Fibroblast of skin of right quadriceps (primary cell): ENCODE data around the gene SLC13A4.
"Not testable (repeated sequence)": the region's sequence is repeated elsewhere in the genome, so short reads cannot be mapped to it uniquely, and the experiment has no call there.

Source experiments
- DNase-seq: peaks from one replicate; pipeline ENCODE4 v3.0.0-alpha.2; 2013

Gene SLC13A4

DNA sequence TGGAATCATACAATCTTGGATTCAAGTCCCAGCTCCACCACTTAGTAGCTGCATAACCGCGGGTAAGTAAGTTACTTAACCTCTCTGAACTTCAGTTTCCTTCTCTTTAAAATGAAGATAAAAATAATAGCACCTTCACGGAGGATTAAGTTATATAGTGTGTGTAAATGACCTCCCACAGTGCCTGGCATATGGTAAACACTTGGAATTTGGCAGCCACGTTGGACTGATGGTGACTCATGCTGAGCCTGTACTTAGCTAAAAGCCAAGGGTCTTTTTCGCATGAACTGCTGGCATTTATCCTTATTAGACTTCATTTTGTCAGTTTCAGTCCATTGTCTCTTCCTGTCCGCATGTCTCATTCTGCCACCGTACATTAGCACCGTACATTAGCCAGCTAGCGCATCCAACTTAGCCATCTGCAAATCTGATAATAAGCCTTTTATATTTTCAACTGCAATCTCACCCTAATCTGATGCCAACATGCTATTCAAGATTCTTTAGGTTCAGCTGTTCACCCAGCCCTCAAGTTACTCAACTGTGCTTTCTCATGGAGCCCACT lies 11.2 kb downstream of the SLC13A4 start:
- peak; percentile 81 for DNase-seq

DNA sequence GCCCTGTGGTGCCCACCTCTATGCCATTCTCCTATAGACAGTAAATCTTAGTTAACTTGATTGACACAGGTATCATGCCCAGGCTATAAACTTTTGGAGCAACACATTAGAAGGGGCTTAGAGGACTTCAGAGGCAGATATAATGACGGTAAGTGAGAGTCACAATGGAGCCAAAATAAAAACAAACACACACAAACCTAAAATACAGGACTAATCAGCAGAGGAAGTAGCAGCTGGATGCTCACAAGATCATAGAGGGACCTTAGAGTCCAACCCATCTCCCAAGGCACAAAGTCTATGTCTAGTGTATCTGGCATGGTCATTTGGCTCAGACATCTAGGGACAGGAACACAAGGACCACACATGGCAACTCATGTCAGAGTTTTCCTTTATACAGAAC lies 12.3 kb downstream of the SLC13A4 start:
- DNase-seq: no peak

DNA sequence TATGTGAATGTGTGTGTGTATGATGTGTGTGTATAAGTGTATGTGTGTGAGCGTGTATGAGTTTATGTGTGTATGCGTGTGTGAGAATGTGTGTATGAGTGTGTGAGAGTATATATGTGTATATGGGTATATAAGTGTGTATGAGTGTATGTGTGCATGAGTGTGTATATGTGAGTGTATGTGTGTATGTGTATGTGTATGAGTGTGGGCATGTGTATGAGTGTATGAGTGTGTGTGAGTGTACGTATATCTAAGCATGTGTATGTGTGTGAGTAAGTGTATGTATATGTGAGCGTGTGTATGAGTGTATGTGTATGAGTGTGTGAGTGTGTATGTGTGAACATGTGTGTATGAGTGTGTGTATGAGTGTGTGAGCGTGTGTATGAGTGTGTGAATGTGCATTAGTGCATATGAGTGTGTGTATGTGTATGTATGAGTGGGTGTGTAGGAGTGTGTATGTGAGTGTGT lies 12.9 kb downstream of the SLC13A4 start:
- DNase-seq: no peak

DNA sequence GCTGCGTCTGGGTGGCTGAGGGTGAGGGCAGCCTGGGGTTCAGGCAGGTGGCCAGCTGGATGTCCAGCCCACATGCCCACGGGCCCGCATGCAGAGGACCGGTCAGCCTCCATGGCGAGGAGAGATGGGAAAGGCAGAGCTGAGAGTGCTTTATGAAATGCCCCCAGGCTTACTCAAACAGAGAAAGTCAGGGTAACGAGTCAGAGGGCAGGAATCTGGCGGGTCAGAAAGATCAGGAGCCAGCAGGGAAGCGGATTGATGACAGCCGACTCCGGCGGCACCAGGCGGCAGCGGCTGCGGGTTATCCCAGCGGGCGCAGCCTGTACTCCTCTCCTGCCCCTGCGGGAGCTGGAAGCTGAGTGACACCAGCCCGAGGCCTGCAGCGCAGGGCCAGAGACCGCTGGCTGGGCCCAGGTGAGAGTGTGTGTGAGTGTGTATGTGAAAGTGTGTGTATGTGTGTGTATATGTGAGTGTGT lies 13.4 kb downstream of the SLC13A4 start:
- peak; percentile 65 for DNase-seq

DNA sequence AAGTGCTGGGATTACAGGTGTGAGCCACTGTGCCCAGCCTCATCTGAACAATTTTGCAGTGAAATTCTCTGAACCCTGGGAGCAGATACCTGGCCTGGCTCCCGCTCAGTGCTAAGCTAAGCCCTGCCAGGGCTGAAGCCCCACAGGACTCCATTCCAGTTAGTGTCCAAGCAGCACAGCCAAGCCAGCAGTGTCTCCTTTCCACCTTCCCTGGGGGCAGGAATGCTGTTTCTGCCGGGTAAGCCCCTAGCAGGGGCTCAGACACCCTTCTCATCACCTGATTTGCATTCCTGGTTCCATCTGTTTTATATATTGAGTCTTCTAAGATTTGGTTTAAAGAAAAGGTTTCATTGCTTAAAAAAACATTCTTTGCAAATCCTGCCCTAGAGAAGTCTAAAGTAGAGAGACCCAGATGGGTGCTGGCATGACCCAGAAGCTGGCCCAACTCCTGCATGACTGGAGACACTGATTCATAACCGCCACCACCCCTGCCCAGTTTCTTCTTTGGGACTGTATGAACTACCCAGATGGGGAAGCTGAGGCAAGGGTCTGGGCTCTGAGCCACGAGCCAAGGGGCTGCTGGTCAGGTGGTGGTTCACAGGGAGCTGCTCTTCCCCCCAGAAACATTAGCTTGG lies 14.0 kb downstream of the SLC13A4 start:
- DNase-seq: no peak

DNA sequence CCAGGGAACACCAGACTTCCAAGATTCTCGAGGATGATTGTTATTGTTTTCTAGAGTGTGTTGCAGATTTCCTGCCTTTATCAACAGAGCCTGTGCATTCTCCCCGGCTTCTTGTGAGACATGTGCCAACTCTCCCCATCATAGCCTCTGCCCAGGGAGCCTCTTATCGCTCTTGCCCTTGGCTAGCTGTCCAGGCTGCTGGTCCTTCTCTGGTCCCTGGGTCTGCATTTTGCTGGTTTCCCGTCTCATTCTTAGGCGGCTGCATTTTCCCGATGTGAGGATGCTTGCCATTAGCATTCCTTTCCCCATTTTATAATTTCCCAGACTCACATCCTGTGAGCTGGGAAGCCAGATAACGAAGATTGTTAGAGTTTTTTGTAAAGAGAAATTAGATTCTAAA lies 15.2 kb downstream of the SLC13A4 start:
- no peak for DNase-seq

DNA sequence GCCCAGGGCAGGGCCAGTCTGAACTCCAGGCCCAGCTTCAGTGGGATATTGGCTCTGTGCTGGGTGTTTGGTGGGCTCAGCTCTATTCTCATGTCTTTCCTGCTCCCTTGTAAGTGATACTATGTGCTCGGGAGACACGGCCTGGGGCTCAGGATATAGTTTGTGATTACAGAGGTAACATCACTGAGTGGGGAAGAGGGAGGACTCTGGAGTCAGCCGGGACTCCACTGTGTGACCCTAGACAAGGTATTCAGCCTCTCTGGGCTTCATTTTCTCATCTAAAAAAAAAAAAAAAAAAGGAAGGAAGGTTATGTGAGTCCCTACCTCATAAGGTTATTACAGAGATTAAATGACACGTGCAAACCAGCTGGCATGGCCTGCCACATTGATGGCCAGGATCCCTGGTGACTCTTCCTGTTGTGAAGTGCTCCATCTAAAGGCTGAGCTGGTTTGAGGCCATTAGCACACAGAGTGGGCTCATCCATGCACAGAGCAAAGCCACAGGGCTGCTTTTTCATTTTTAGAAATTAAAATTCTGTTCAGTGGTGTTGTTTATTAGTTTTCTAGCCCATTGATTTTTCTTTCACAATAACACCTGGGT lies 15.7 kb downstream of the SLC13A4 start:
- no peak for DNase-seq

DNA sequence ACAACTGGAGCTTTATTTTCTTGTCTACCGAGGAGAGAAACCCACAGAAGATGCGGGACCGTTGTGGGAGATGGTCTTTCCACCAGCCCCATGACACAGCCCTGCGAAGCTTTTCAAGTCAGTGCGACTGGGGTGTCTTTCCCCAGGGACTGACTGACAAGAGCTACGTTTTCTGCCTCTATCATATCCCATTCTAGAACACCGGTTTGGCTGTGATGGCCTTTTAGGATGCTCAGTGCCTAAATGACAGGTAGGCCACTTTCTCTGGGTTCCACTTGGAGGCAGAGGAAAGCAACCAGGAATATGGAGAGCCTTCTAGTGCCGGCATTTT lies 16.9 kb downstream of the SLC13A4 start:
- DNase-seq: no peak

DNA sequence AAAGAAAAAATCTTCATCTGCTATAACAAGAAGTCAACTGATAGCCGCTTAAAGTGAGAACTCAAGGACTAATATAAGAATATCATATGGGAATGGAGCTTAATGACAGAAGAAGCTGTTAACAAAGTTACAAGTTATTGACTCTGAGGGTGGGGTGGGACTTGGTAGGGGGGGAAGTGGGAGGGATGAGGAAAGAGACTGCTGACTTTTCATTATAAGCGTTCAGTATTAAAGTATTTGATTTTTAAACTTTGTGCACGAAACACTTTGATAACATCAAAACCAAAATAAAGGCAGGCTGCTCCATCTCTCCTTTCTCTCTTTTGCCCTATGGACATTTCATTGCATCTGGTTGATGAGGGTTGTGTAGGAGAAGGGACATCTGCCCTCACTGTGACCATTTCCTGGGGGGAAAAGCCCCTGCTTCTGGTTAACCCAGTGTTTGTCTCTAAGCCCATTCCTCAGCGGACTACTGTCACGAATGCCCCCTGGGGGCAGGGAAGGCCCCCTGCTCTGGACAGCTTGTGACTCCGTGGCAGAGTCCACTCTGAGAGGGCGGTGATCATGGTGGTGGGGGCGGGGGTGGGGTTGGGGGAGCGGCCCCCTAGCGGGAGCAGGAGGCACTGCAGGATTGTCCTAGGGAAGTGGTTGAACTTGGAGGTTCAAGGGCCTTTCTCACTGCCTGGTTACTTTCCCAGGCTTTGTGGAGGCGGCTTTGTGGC lies 17.4 kb downstream of the SLC13A4 start:
- DNase-seq: no peak

DNA sequence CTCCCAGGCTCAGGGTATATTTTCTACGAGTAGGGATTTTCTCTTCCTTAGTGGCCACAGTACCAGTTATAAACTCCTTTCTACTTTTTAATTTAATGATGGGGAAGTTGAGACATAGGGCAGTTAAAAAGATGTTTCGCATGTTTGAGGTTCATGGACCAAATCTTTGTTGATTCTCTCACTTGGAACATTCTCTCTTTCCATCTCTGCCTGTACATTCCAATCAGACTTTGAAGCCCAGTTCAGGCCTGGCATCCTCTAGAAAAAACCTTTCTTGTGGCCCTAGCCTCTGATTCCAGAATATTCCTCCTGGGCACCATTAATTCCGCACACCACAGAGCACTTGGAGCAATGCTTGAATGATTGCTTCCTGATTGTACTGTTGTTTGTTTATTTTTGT lies 18.5 kb downstream of the SLC13A4 start:
- DNase-seq: no peak

DNA sequence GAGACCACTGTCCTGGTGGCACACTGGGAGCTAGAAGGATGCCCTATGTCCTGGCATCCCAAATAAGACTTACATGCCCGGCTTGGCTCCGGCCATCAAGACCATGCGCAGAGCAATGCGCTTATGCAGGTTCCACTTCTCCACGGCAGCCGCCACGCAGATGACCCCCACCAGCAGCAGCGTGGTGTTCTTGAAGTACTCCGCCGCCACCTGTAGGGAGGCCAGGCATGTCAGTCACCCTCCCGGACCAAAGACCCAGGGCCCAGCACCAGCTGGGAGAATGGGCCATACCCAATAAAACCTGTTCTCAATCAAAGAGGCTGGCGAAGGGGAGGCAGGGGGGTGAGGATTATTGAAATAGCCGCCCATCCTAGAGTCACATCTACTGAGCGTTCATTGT lies 19.9 kb downstream of the SLC13A4 start:
- no peak for DNase-seq

DNA sequence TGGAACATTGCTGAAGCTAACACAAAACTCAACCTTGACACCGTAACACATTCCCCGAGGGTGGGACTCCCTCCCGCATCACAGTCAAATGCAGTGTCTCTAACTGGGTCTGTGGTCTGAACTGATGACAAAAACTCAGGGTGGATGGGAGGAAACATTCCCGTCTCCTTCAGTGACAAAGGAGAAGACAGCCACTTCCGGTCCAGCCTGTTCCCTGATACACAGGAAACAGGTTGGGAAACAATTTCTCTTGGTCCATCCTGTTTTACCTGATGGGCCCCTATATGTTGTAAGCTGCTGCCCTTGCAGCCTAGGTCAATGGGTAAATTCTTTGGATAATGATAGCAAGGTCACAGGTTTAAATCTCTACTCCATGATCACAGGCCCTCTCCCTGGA lies 20.4 kb downstream of the SLC13A4 start:
- no peak for DNase-seq

DNA sequence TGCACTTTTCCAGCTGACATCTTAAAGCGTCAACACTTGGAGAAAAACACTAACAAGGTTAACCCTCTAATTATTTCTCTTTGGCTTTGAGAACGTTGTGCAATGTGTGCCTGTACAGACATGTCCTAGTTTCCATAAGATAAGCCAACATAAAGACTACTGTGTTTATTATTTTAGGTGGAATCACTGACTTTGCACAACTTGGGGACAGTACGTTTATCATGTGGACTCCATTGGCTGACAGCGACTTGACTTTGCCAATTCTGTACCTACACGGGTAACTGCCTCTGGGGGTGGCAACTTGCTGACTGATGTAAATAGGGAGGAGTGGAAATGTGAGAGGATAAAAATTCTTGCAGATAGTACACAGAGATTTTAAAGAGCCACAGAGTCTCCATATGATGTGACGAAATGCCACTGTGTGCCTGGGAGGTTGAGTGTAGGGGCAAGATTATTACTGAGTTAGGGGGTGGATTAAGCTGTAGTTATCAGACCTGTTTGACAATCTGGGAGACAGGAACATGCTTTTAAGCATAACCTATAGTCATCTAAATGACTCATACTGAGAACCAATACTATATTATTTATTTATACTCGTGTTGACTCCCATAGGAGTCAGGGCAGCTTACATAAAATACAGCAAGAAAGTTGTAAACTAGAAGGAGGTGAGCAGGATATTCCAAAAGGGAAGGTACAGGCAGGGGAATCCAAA lies 21.0 kb downstream of the SLC13A4 start:
- no peak for DNase-seq

DNA sequence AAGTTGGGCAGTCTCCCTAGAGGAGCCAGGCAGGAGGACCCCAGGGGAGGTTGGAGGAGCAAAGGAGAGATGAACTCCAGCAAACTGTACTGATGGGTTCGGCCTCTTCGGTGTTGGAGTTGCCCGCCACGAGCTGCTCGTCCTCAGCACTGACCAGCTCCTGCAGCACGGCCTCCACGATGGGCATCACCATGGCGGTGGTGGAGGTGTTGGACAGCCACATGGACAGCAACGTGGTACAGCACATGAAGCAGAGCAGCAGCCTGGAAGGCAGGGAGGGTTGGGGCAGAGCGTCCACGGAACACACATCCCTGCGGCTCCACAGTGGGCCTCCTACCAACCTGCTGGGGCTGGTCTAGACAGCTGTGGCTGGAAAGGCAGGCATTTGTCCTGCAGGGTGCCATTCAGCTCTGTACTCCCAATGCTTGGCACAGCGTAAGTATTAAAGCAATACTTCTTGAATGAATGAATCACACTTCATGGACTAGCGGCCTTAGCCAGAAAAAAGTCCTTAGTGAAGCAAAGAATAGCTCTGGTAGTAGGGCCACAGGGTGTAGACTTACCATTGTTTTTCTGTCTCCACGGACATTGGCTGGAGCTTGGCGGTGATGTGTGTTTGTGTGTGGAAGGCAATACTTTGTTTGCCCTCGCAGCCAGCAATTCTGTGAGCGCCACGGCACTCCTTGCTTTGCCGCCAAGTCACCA lies 21.8 kb downstream of the SLC13A4 start:
- DNase-seq: no peak

DNA sequence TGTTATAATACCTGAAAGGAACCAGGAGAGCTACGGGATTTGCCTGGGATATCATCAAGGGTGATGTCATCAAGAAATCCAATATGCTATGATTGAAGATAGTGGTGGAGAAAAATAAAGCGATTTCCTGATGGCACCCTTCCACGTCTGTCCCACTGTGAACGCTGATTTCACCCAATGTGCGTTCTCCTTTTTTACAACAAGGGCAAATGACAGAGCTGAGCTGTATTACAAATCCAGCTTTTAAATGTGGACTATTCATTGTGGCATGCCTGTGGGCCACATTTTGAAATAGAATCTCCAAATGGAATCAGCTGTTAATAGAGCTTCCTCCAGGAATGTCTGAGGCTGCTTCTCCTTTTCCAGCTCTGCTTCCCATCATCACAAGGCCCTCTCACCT lies 23.3 kb downstream of the SLC13A4 start:
- no peak for DNase-seq

DNA sequence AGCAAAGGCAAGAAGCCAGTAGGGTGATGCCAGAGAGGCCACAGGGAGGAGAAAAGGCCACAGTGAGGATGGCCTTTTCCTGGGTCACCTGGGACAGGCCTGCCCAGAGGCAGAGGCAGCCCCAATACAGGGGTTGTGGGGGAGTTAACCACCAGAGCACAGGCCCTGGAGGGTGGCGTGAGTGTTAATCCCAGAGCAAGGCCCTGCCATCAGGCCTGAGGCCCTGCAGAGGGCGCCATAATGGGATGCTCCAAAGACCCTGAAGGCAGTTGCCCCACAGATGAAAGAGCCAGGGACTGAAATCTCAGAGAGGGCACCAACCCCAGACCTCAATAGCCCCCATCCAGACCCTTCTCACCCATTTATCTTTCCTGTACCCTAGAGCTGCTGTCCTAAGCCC lies 23.9 kb downstream of the SLC13A4 start:
- DNase-seq: no peak

DNA sequence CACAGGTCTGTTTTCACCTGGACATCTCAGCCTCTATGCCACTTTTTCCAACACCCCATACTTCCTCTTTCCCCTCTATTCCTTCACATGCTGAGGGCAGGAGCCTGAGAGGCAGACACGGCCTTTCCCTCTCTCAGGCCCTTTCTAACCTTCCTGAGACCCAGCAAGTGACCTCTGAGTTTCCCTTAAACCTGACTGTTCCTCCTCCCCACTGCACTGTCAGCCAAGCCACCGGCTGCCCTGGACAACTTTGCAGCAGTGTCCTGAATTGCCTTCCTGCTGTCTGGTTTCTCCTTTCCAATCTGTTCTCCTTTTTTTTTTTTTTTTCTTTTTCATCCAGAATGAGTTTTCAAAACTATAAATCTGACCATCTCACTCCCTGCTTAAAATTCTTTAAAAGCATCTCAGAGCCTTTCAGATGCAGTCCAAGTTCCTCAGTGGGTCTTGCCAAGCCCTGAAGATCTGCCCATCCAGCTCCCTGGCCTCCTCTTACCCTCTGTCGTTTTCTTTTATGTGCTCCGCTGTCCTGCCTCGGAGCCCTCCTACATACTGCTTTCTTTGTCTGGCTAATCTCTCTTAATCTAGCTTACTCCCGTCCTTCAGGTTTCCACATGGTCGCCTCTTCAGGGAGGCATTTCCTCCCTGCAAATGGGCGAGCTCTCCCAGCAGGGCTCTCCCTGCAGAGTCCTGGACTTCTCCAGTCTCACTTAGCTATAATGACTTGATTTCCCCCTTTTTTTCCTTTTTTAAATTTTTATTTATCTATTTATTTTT lies 30.5 kb downstream of the SLC13A4 start:
- DNase-seq: no peak

DNA sequence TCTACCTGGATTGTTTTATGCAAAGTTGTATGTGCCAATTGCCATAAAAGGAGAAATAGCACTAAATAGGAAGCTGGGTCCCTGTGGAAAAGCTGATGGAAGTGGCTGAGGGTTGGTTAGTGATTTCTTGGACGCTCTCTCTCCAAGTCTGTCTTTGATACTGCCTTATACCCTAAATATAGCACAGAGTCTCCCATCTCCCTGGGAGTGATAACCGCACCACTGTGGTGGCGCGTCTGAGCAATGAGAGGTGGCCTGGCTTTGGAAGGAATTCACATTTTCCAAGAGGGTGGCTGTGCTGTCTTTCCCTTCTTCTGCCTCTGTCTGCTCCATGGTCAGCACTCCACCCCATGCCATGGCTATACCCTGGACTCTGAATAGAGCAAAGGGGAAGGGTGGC lies 34.4 kb downstream of the SLC13A4 start:
- DNase-seq: no peak

DNA sequence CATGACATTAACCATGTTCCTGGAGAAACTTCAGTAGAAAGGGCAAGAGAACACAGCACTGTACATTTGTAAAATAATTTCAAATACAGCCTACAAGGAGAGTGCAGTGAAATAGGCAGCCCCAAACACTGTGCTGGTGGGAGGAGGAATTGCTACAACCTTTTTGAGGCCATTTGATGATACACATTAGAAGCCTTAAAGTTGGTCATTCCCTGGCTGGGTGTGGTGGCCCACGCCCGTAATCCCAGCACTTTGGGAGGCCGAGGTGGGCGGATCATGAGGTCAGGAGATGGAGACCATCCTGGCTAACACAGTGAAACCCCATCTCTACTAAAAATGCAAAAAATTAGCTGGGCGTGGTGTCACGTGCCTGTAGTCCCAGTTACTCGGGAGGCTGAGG lies 35.4 kb downstream of the SLC13A4 start:
- DNase-seq: not testable (repeated sequence)

DNA sequence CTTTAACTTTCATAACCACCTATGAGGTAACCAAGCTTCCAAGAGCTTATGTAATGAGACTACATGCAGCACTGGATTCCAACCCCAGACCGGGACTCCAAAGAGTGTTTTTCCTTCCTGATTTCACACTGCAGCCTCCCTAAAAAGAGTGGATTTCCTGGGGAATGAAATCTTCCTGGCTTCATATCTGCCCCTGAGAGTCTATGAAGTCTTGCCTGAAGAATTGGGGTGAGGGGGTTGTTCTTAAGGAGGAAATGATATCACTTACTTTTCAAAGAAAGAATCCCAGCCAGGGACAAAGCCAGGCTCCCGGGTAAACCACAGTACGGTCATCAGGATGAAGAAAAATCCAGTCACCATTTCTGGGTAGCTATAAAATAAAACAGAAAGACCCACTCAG lies 35.9 kb downstream of the SLC13A4 start:
- DNase-seq: peak; percentile 55

DNA sequence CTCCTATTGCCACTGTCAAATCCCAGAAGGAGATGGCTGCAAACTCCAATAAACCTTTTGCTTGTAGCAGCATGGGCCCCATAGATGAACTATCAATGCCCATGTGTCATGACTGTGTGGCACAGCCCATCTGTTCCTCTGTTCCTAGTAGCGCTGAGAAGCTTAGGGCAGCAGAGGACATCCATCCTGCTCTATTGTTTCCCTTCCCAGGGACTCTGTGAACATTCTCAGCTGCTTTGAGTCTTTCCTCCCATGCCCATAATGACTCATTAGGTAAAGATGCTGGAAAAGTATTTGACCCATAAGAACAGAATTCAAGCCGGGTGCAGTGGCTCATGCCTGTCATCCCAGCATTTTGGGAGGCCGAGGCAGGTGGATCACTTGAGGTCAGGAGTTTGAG lies 37.4 kb downstream of the SLC13A4 start:
- peak; percentile 61 for DNase-seq

DNA sequence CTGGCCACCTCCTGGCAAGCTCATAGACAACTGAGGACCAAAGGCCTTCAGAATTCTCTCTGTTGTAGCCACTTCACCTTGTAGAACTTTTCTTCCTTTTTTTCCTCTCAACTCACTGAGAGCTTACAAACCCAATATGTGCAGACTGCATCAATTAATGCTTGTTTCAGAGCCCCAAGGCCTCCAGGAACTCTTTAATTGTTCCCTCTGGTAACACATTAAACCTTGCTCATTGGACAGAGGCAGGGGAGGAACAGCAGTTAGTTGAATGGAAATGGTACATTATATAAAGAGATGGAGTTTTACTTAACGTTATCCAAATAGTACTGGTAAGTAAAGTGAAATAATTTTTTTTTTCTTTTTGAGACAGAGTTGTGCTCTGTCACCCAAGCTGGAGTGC lies 40.5 kb downstream of the SLC13A4 start:
- no peak for DNase-seq
